B cell (primary cell): ENCODE data around the gene RALGAPB.

ENCODE experiments used
- CTCF ChIP-seq: fragments of 200-600 bp; IDR thresholded peaks from one replicate; pipeline ENCODE4 v1.8.0; 2022; ENCODE audit warnings: antibody characterized with exemption, mild to moderate bottlenecking
- EZH2 ChIP-seq: IDR thresholded peaks from 2 replicates; pipeline ENCODE4 v1.6.1; 2012; ENCODE audit warnings: borderline replicate concordance, low read depth, mild to moderate bottlenecking, moderate library complexity, low read length; ENCODE audit not compliant: insufficient read depth, poor library complexity, severe bottlenecking

GRCh38 chr20:38559764-38560163 is 87.1 kb downstream of the RALGAPB start:
- TF ChIP-seq CTCF (no peak), EZH2 (no peak)
